ENCODE measurements around the gene MYMK.

Gene MYMK

GRCh38 chr9:133517711-133518110, 7.0 kb downstream of the MYMK start:
- DNase-seq, result no peak

- no peak for DNase-seq
These were observed 7.8 kb downstream of the MYMK start for GRCh38 chr9:133516961-133517350.

- DNase-seq, result no peak
These were observed 8.4 kb downstream of the MYMK start for GRCh38 chr9:133516256-133516960.

- no peak for DNase-seq
These were observed 9.0 kb downstream of the MYMK start for GRCh38 chr9:133515615-133516255.

GRCh38 chr9:133515240-133515610, 9.5 kb downstream of the MYMK start:
- no peak for DNase-seq

- DNase-seq, result no peak
These were observed 10.1 kb downstream of the MYMK start for GRCh38 chr9:133514460-133515239.

- no peak for DNase-seq
These were observed 11.3 kb downstream of the MYMK start for GRCh38 chr9:133513214-133514100.

GRCh38 chr9:133512253-133513213, 12.2 kb downstream of the MYMK start:
- DNase-seq, result no peak

GRCh38 chr9:133511607-133512006, 13.2 kb downstream of the MYMK start:
- no peak for DNase-seq

GRCh38 chr9:133510926-133511505, 13.7 kb downstream of the MYMK start:
- no peak for DNase-seq

- peak in 1 of 5 experiments; percentile 36 for DNase-seq
These were observed 15.3 kb downstream of the MYMK start for GRCh38 chr9:133509179-133510083.

GRCh38 chr9:133508046-133508445, 16.7 kb downstream of the MYMK start:
- no peak for DNase-seq

- DNase-seq, result no peak
These were observed 17.4 kb downstream of the MYMK start for GRCh38 chr9:133507246-133507965.

GRCh38 chr9:133506653-133507038, 18.1 kb downstream of the MYMK start:
- no peak for DNase-seq

GRCh38 chr9:133505901-133506652, 18.7 kb downstream of the MYMK start:
- DNase-seq, result no peak

- no peak for DNase-seq
These were observed 19.5 kb downstream of the MYMK start for GRCh38 chr9:133505186-133505830.

GRCh38 chr9:133502112-133502511, 22.6 kb downstream of the MYMK start:
- no peak for DNase-seq

GRCh38 chr9:133499892-133500270, 24.9 kb downstream of the MYMK start:
- no peak for DNase-seq

Data from T-helper 2 cell (primary cell).